ENCODE results near the gene SPTBN1.
"Not testable (repeated sequence)": the region's sequence is repeated elsewhere in the genome, so short reads cannot be mapped to it uniquely, and the experiment has no call there.

Gene SPTBN1

GRCh38 chr2:54504866-54505265, 48.7 kb downstream of the SPTBN1 start:
- DNase-seq, result no peak

GRCh38 chr2:54508541-54508940, 52.4 kb downstream of the SPTBN1 start:
- no peak for DNase-seq

GRCh38 chr2:54509043-54509442, 52.9 kb downstream of the SPTBN1 start:
- not testable (repeated sequence) for DNase-seq

- DNase-seq, result no peak
Measured at GRCh38 chr2:54510916-54511315, 54.8 kb downstream of the SPTBN1 start.

- no peak for DNase-seq
Measured at GRCh38 chr2:54512183-54512582, 56.1 kb downstream of the SPTBN1 start.

GRCh38 chr2:54512663-54513362, 56.7 kb downstream of the SPTBN1 start:
- no peak for DNase-seq

- no peak for DNase-seq
Measured at GRCh38 chr2:54513363-54513715, 57.2 kb downstream of the SPTBN1 start.

- DNase-seq, result no peak
Measured at GRCh38 chr2:54514822-54515569, 58.9 kb downstream of the SPTBN1 start.

GRCh38 chr2:54516842-54517241, 60.7 kb downstream of the SPTBN1 start:
- no peak for DNase-seq

- not testable (repeated sequence) for DNase-seq
Measured at GRCh38 chr2:54518016-54518415, 61.9 kb downstream of the SPTBN1 start.

- no peak for DNase-seq
Measured at GRCh38 chr2:54518430-54518829, 62.3 kb downstream of the SPTBN1 start.

GRCh38 chr2:54519841-54520459, 63.8 kb downstream of the SPTBN1 start:
- DNase-seq, result no peak

- DNase-seq, result no peak
Measured at GRCh38 chr2:54520687-54521086, 64.6 kb downstream of the SPTBN1 start.

GRCh38 chr2:54522624-54523281, 66.6 kb downstream of the SPTBN1 start:
- peak; percentile 27 to 55 for DNase-seq

- no peak for DNase-seq
Measured at GRCh38 chr2:54523324-54523959, 67.3 kb downstream of the SPTBN1 start.

- DNase-seq, result peak; percentile 12 to 34
Measured at GRCh38 chr2:54524226-54524991, 68.3 kb downstream of the SPTBN1 start.

GRCh38 chr2:54525321-54525720, 69.2 kb downstream of the SPTBN1 start:
- DNase-seq, result no peak

GRCh38 chr2:54526226-54526879, 70.2 kb downstream of the SPTBN1 start:
- DNase-seq, result no peak

GRCh38 chr2:54528311-54528955, 72.3 kb downstream of the SPTBN1 start:
- no peak for DNase-seq

GRCh38 chr2:54529518-54529917, 73.4 kb downstream of the SPTBN1 start:
- not testable (repeated sequence) for DNase-seq

GRCh38 chr2:54529935-54530334, 73.8 kb downstream of the SPTBN1 start:
- no peak for DNase-seq

All from activated CD4-positive, alpha-beta T cell treated with anti-CD3 and anti-CD28 coated beads, Interleukin-2, amount 50 U/mL, for 48 hours (primary cell).